Colon (tissue), 2 donors: ENCODE data around the gene MOV10.
A peak's percentile ranks its signal among the peaks of the same experiment; 100 is the strongest.
"Not testable (repeated sequence)": the region's sequence is repeated elsewhere in the genome, so short reads cannot be mapped to it uniquely, and the experiment has no call there.

Source experiments
- FAIRE-seq: peaks from 2 replicates; lab custom pipeline; 2012; peaks lifted over from hg19 to GRCh38; lab: Jason Lieb, UNC
- donor health status: control.
- donor health status: control.

Gene MOV10, protein sequence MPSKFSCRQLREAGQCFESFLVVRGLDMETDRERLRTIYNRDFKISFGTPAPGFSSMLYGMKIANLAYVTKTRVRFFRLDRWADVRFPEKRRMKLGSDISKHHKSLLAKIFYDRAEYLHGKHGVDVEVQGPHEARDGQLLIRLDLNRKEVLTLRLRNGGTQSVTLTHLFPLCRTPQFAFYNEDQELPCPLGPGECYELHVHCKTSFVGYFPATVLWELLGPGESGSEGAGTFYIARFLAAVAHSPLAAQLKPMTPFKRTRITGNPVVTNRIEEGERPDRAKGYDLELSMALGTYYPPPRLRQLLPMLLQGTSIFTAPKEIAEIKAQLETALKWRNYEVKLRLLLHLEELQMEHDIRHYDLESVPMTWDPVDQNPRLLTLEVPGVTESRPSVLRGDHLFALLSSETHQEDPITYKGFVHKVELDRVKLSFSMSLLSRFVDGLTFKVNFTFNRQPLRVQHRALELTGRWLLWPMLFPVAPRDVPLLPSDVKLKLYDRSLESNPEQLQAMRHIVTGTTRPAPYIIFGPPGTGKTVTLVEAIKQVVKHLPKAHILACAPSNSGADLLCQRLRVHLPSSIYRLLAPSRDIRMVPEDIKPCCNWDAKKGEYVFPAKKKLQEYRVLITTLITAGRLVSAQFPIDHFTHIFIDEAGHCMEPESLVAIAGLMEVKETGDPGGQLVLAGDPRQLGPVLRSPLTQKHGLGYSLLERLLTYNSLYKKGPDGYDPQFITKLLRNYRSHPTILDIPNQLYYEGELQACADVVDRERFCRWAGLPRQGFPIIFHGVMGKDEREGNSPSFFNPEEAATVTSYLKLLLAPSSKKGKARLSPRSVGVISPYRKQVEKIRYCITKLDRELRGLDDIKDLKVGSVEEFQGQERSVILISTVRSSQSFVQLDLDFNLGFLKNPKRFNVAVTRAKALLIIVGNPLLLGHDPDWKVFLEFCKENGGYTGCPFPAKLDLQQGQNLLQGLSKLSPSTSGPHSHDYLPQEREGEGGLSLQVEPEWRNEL

DNA sequence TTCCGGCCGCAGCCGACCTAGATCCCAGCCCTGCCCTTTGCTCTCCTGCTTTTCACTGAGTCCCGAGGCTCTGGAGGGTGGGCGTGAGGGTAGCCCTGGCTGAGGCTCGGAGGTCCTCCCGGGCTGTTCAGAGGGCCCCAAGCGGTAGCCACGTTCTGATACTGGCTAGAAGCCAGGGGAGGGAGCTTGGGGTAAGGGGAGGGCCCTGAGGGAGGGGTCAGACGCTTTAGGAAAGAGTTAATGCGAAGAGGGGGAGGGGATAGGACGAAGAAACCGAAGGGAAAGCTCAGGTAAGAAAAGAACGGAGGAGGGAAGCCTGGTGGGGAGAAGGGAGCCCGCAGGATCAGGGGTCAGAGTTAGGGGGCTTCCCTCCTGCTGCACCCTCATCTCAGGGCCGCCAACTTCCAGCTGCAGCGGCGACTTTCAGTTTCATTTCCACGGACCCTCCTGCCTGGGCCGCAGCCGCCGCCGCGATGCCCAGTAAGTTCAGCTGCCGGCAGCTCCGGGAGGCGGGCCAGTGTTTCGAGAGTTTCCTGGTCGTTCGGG is at the start of gene MOV10:
Gene MOV10 (plus strand): TSS at position 220 of the 546 bp plus-strand sequence. CDS start 254 bp downstream, at position 474.
- FAIRE-seq: no peak

DNA sequence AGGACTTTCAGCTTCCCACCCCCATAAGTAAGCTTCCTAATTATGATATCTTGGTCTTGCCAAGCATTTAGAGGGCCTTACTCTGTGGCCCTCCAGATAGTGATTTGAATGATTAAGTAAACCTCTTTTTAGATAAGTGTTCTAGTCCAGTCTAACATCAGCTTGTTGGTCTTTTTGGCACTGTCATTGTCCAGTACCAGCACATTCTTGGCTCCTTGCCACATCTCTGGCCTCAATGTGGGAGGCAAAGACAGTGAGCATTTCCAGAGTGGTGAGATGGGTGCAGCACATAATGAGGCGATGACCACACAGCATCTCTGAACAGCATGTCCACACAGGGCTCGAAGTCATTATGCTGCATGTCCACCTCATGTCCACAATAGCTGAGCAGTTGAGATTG is 48.8 kb upstream of the MOV10 start:
- FAIRE-seq: no peak

DNA sequence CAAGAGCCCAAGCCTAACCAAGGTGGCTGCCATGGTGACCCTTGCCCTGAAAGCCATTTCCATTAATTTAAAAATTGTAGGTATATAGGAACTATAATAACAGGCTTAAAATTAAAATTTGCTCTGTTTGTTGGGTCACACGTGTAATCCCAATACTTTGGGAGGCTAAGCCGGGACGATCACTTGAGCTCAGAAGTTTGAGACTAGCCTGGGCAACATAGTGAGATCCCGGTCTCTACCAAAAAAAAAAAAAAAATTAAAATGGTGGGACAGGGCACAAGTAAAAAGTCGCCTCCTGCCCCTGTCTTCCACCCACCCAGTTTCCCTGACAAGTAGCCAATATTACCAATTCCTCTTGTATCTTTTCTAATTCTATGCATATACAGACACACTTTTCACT is 48.3 kb upstream of the MOV10 start:
- FAIRE-seq: no peak

DNA sequence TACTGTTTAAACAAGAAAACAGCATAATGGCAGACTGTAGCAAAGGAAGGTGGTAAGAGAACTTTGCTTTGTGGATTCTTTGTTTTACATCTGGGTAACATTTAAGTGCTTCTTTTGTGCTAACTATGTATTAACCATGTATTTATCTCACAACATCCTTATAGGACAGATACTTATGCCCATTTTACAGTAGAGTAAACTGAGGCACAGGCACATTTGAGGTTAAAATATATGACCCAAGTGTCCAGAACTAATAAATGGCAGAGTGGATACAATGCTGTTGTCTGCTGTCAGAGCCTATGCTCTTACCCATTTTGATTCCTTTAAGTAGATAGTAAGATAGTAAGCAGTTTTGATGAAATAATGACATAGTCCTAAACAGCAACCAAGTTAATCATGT is 47.6 kb upstream of the MOV10 start:
- no peak for FAIRE-seq

DNA sequence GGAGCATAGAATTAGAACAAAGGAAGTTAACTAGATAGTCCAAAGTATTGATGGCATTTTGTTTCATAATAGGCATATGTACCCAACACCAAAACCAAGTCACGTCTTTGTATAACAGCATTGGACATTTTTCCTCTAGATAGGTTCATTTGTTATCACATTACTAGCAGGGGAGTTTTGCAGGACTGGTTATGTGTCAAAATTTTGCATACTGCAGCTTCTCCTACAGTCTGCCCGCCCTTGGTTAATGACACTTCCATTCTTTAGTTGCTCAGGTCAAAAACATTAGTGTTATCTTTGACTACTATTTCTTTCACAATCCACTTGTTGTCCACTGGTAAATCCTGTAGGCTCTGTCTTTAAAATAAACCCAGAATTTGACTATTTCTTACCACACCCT is 45.9 kb upstream of the MOV10 start:
- no peak for FAIRE-seq

DNA sequence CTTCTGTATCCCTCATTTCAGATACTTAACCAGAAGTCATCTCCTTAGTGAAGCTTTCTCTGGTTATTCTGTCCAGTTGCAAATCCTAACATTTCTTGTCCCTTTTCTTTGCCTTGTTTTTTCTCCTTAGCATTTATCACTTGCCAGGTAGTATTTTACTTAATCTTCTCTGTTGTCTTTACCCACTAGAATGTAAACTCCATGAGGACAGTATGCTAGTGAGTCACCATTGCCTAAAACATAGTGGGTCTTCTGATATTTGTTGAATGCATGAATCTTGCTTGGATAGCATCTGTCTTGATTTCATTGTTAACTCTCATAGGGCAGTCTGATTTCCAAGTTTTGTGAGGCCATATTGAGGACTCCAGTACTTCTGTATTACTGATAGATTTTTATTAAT is 45.2 kb upstream of the MOV10 start:
- no peak for FAIRE-seq

DNA sequence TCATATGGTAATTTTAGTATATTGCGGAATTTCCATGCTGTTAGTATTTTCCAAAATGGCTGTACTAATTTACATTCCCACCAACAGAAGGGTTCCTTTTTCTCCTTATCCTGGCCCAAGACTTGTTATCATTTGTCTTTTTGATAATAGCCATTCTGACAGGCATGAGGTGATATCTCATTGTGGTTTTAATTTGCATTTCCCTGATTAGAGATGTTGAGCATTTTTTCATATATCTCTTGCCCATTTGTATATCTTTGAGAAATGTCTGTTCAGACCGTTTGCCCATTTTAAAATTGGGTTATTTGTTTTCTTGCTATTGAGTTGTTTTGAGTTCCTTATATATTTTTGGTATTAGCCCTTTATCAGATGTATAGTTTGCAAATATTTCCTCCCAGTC is 40.8 kb upstream of the MOV10 start:
- FAIRE-seq: no peak

DNA sequence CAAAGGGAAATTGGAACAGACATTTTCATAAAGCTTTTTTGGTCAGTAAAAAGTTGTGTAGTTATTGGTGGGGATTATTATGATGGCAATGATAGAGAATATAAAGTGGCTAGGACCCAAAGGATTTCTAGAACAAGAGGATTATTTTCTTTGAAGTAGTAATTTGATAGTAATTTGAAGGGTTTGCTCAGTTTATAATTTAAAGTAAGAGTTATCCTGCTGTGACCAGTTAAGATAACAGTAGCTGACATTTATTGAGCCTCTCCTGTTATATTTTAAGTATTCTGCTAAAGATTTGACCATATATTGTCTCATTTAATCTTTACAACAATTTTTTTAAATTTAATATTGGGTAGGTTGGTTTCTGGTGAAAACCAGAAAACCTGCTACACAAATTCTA is 40.1 kb upstream of the MOV10 start:
- peak; percentile 75 for FAIRE-seq

DNA sequence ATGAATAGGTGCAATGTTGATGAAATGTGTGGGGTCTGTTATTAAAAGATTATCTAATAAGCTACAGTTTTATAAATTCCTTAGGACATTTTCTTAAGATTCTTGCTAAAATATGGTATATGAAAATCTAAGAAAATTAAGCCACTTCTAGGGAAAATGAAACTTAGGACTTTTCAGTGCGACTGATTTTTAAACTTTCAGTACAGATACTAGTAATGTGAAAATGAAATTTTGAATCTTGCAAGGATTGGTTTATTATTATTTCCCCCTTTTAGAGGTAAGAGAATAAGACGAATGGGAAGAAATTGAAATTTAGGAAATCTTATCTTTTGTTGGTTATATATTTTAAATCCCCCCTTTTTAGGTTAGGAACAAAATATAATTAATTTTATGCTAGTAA is 38.4 kb upstream of the MOV10 start:
- FAIRE-seq: no peak

DNA sequence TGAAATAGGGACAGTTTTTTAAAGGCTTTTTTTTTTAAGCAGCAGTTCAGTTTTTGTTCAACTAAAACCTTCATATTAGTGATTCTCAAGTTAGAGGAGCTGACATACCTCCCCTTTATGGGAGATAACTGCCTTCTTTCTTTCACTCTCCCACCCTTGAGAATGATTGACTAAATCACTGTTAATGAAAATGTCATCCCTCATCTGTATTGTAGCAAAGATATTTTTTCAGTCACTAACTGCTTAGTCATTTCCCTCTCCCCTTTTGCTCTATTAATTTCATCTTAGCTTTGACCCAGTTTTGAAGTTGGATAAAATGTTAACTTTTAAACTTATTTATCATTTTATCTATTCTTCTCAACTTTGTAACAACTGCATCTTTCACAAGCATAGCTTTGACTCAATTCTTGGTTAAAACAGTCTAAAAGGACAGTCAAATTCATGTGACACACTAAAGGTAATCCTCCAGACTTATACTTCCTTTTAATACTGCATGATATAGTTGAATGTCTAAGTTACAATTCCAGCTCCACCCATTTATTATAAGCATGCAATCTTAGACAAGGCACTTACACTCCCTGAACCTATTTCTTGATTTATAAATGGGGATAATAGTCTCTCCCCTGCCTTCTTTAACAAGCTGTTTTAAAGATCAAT is 37.7 kb upstream of the MOV10 start:
- no peak for FAIRE-seq

DNA sequence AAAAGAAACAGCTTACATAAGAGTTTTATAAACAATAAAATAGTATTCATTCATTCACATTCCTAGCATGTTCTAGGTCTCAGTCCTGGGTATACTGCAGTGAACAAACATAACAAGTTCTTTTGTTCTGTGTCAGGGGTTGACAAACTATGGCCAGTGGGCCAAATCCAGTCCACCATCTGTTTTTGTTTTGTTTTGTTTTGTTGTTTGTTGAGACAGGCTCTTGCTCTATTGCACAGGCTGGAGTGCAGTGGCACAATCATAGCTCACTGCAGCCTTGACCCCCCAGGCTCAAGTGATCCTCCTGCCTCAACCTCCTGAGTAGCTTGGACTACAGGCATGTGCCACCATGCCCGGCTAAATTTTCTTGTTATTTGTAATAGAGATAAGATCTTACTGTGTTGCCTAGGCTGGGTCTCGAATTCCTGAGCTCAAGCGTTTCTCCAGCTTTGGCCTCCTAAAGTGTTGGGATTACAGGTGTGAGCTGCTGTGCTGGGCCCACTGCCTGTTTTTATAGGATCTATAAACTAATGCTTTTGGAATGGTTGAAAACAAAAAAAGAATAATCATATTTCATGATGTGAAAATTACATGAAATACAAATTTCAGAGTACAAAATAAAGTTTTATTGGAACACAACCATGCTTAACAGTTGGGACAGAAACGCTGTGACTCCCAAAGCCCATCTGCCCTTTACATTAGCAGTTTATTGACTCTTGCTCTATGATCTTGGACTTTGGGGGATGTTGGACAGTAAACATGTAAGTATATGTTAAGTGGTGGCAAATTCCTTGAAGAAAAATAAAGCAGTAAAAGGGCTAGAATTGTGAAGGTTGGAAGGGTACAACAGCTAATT is 37.0 kb upstream of the MOV10 start:
- FAIRE-seq: no peak

DNA sequence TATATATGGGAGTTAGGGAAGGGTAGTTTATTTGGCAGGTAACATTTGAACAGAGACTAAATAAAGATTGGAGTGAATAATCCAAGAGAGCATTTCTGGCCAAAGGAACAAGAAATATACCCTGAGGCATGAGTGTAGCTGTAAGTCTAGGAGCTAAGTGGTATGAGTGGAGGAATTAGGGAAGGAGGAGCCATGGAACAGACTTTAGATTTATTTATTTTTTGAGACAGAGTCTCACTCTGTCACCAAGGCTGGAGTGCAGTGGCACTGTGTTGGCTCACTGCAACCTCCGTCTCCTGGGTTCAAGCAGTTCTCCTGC is 36.4 kb upstream of the MOV10 start:
- FAIRE-seq: no peak

DNA sequence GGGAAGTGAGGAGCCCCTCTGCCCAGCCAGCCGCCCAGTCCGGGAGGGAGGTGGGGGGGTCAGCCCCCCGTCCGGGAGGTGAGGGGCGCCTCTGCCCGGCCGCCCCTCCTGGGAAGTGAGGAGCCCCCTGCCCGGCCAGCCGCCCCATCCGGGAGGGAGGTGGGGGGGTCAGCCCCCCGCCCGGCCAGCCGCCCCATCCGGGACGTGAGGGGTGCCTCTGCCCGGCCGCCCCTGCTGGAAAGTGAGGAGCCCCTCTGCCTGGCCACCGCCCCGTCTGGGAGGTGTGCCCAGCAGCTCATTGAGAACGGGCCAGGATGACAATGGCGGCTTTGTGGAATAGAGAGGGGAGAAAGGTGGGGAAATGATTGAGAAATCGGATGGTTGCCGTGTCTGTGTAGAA is 34.0 kb upstream of the MOV10 start:
- FAIRE-seq: not testable (repeated sequence)

DNA sequence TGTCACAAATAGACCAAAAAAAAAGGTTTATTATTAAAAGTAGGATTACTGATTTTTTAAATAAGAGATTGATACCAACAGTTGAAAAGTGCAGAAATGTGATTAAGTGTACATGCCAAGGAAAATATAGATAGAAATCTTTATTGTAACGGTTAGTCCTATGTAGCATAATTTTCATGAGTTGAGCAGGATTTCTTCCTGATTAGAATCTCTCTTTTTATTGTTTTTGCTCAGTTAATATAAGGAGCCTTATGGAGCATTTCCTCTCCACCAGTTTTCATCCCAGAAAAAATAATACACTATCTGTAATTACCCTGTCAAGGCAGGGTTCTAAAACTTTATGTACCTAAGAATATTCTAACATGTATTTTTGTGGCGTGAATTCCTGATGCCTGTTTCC is 31.4 kb upstream of the MOV10 start:
- no peak for FAIRE-seq

DNA sequence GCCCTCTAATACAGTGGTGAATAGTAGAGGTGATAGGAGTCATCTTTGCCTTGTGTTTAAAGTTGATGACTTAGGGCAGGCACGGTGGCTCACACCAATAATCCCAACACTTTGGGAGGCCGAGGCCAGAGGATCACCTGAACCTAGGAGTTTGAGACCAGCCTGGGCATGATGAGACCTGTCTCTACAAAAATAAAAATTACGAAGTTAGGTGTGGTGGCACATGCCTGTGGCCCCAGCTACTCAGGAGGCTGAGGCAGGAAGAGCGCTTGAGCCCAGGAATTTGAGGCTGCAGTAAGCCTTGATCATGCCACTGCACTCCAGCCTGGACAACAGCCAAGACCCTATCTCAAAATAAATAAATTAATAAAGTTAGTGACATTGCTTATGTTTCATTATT is 28.2 kb upstream of the MOV10 start:
- FAIRE-seq: no peak

DNA sequence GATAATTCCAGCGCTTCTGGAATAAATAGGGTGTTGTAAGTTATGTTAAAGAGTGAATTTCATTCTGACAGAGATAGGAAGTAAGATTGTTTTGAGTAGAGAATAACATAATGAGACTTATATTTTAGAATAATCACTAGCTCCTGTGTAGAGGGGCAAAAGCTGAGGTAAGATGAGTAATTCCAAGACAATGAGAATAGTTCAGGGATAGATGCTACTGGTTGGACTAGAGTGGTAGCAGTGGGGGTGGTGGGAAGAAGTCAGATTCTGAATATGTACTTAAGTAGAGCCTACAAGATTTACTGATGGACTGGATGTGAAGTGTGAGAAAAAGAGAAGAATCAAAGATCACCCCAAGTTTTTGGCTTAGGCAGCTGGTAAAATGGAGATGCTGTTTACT is 23.3 kb upstream of the MOV10 start:
- FAIRE-seq: no peak

DNA sequence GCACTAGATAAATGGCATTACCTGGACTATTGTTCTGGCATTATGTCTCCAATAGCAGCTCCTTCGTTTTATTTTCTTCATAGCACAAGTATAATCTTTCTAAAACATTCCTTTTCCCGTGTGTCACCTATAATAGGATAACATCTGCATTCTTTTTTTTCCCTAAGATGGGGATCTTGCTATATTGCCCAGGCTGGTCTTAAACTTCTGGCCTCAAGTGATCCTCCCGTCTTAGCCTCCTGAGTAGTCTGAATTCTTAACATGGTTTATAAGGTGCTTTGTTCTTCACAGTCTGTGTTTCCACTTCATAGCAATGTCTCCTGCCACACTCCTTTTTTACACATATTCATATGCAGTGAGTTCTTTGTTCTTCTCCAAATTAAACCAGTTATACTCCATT is 8.6 kb upstream of the MOV10 start:
- no peak for FAIRE-seq

DNA sequence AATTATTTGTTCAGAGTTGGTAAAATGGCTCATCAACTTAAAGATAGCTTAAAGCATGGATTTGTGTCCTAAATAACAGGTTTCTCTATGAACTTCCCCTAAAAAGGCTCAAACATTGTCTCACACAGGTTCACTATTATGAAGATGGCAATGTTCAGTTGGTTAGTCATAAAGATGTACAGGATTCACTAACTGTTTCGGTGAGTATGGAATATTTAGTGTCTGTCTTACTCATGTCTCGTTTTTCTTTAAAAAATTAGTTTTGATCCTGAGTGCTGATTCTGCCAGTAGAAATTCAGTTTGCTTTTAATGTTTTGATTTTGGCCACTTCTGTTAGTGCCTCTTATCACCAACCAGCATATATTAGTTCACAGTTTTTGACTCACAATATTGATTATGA is 7.5 kb upstream of the MOV10 start:
- no peak for FAIRE-seq

DNA sequence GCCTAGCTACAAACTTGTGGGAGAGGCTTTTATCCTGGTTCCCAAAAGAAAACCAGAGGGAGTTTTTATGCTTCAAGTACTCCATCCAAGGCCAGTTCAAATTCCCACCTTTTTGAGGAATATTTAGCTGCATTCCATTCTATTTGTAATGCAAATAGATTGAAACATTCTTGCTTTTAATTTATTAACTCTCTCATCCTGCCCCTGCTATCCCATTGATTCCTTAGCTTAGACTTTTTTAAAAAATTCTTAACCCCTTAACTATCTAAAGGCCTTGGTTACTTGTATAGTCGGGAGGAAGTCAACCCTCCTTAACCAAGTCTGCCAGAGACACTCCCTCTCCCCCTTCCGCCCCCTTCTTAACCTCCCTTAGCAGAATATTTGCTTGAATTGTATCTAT is 2.5 kb upstream of the MOV10 start:
- no peak for FAIRE-seq

DNA sequence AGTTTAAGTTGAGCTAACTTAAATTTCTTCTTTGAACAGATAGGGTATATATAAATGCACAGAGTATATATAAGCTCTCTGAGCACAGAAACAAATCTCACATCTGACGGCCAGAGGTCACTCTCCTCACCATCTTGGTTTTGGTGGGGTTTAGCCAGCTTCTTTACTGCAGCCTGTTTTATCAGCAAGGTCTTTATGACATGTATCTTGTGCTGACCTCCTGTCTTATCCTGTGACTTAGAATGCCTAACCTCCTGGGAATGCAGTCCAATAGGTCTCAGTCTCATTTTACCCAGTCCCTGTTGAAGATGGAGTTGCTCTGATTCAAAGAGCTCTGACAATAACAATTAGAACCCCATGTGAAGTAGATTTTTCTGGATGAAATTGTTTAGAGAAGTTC is 1.6 kb upstream of the MOV10 start:
- no peak for FAIRE-seq

DNA sequence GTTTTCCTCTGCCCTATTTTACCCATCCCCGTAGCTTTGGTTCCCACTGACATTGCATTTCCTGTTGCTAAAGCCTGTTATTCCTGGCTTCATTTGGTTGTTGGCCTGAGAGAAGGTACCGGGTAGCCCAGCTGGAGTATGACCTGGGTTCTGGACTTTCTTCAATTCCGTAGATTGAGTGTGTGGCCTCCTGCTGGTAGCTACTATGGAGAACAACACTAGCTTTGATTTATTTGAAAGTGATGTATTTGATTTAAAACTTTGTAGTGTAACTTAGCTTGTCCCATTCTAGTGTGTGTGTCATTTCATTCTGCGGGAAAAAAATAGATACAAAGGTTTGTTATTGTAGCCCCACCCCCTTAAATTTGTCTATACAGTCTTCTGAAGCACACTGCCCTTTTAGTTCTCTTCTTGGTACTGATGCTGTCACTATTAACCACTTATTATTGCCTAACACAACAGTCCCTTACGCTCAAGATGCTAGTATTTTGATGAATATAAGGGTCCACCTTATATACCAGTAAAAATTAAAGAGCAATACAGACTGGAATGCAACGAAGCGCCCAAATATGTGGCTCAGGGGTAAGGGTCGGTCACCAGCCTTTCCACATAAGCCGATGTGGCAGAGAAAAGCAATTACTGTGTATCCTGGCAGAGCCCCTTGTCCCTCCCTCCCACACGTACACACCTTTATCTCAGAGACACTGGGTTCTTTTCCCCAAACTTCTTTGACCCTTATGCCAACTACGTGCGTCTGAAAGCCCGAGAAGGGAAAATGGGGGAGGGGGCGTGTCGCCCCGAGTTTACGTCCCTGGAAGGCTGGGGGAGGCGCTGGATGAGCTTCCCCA is 643 bp upstream of the MOV10 start:
- FAIRE-seq: no peak
